Duodenal mucosa (tissue), 2 donors: ENCODE results near the gene STX2.
"Not testable (repeated sequence)": the region's sequence is repeated elsewhere in the genome, so short reads cannot be mapped to it uniquely, and the experiment has no call there.

Experiments
- H3K27ac ChIP-seq: one replicate; pipeline ENCODE4 v1.7.0; 2013; ENCODE audit warnings: low read depth, low read length
- H3K27me3 ChIP-seq, 2 donors: one replicate each; pipeline ENCODE4 v1.7.0; 2013; ENCODE audit warnings: low read length in 2 of 2, control low read depth in 1 of 2; ENCODE audit not compliant: insufficient read depth in 2 of 2, control insufficient read depth in 1 of 2
- H3K36me3 ChIP-seq, 2 donors: one replicate each; pipeline ENCODE4 v1.7.0; 2013; ENCODE audit warnings: low read length in 2 of 2, control low read depth in 1 of 2; ENCODE audit not compliant: insufficient read depth in 2 of 2, control insufficient read depth in 1 of 2
- H3K4me1 ChIP-seq, 2 donors: one replicate each; pipeline ENCODE4 v1.7.0; 2013; ENCODE audit warnings: low read length in 2 of 2, control low read depth in 1 of 2; ENCODE audit not compliant: insufficient read depth in 2 of 2, control insufficient read depth in 1 of 2
- H3K4me3 ChIP-seq, 2 donors: one replicate each; pipeline ENCODE4 v1.7.0; 2013; ENCODE audit warnings: low read length in 2 of 2, low read depth in 1 of 2
- H3K9ac ChIP-seq, 2 donors: one replicate each; pipeline ENCODE4 v1.7.0; 2013; ENCODE audit warnings: low read length in 2 of 2, low read depth in 1 of 2
- H3K9me3 ChIP-seq, 2 donors: one replicate each; pipeline ENCODE4 v1.7.0; 2013; ENCODE audit warnings: low read length in 2 of 2, control low read depth in 1 of 2; ENCODE audit not compliant: control insufficient read depth in 1 of 2

The STX2 gene

GRCh38 chr12:130870442-130871285, 31.6 kb upstream of the STX2 start:
- Histone ChIP-seq H3K27me3 (no peaks in the 10 kb centered on the region), H3K9me3 (no peaks in the 10 kb centered on the region), H3K4me1 (peaks cover 12 to 20% of the 10 kb centered on the region in 2 donors), H3K9ac (peak overlapping the region in 1 of 2 donors; percentile 64), H3K4me3 (peak overlapping the region; percentile 82 to 87), H3K27ac (no peak overlapping the region), H3K36me3 (peaks cover 11 to 22% of the 10 kb centered on the region in 2 donors)

- Histone ChIP-seq H3K27me3 (no peaks in the 10 kb centered on the region), H3K27ac (no peak overlapping the region), H3K9me3 (no peaks in the 10 kb centered on the region), H3K9ac (no peak overlapping the region), H3K36me3 (no peaks in the 10 kb centered on the region), H3K4me1 (peaks cover 9 to 10% of the 10 kb centered on the region in 2 donors), H3K4me3 (no peak overlapping the region)
Measured at GRCh38 chr12:130868412-130868811, 29.4 kb upstream of the STX2 start.

GRCh38 chr12:130863298-130863697, 24.2 kb upstream of the STX2 start:
- H3K27me3 ChIP-seq: no peaks in the 10 kb centered on the region
- H3K27ac ChIP-seq: no peak overlapping the region
- H3K4me3 ChIP-seq: no peak overlapping the region
- no peaks in the 10 kb centered on the region for H3K4me1 ChIP-seq
- H3K9ac ChIP-seq: no peak overlapping the region
- H3K9me3 ChIP-seq: no peaks in the 10 kb centered on the region
- no peaks in the 10 kb centered on the region for H3K36me3 ChIP-seq

GRCh38 chr12:130862771-130863170, 23.7 kb upstream of the STX2 start:
- not testable (repeated sequence) for H3K4me1 ChIP-seq, H3K9me3 ChIP-seq, H3K27ac ChIP-seq, H3K36me3 ChIP-seq, H3K4me3 ChIP-seq, H3K27me3 ChIP-seq, H3K9ac ChIP-seq

- H3K9me3 ChIP-seq: no peaks in the 10 kb centered on the region
- H3K4me1 ChIP-seq: no peaks in the 10 kb centered on the region
- no peak overlapping the region for H3K4me3 ChIP-seq
- H3K36me3 ChIP-seq: no peaks in the 10 kb centered on the region
- no peak overlapping the region for H3K9ac ChIP-seq
- no peaks in the 10 kb centered on the region for H3K27me3 ChIP-seq
- no peak overlapping the region for H3K27ac ChIP-seq
Measured at GRCh38 chr12:130862161-130862560, 23.1 kb upstream of the STX2 start.

GRCh38 chr12:130860311-130860710, 21.3 kb upstream of the STX2 start:
- H3K36me3 ChIP-seq: no peaks in the 10 kb centered on the region
- H3K27ac ChIP-seq: no peak overlapping the region
- H3K27me3 ChIP-seq: no peaks in the 10 kb centered on the region
- H3K4me3 ChIP-seq: no peak overlapping the region
- no peaks in the 10 kb centered on the region for H3K4me1 ChIP-seq
- no peak overlapping the region for H3K9ac ChIP-seq
- no peaks in the 10 kb centered on the region for H3K9me3 ChIP-seq

- Histone ChIP-seq H3K4me1 (no peaks in the 10 kb centered on the region), H3K4me3 (no peak overlapping the region), H3K36me3 (no peaks in the 10 kb centered on the region), H3K9me3 (no peaks in the 10 kb centered on the region), H3K27ac (no peak overlapping the region), H3K27me3 (no peaks in the 10 kb centered on the region), H3K9ac (no peak overlapping the region)
Measured at GRCh38 chr12:130859161-130859560, 20.1 kb upstream of the STX2 start.

- H3K9me3 ChIP-seq: no peaks in the 10 kb centered on the region
- no peak overlapping the region for H3K27ac ChIP-seq
- no peak overlapping the region for H3K4me3 ChIP-seq
- H3K27me3 ChIP-seq: no peaks in the 10 kb centered on the region
- no peaks in the 10 kb centered on the region for H3K4me1 ChIP-seq
- no peaks in the 10 kb centered on the region for H3K36me3 ChIP-seq
- no peak overlapping the region for H3K9ac ChIP-seq
Measured at GRCh38 chr12:130858084-130858483, 19.0 kb upstream of the STX2 start.

- H3K4me1 ChIP-seq: no peaks in the 10 kb centered on the region
Measured at GRCh38 chr12:130856088-130856487, 17.0 kb upstream of the STX2 start.

GRCh38 chr12:130850418-130851021, 11.5 kb upstream of the STX2 start:
- H3K4me3 ChIP-seq: no peak overlapping the region
- no peaks in the 10 kb centered on the region for H3K9me3 ChIP-seq
- H3K36me3 ChIP-seq: no peaks in the 10 kb centered on the region
- no peak overlapping the region for H3K27ac ChIP-seq
- H3K27me3 ChIP-seq: no peaks in the 10 kb centered on the region
- H3K9ac ChIP-seq: no peak overlapping the region
- peaks cover 0 to 5% of the 10 kb centered on the region in 2 donors for H3K4me1 ChIP-seq

More at GRCh38 chr12:130856088-130856487, 17.0 kb upstream of the STX2 start:
- Histone ChIP-seq H3K9ac (no peak overlapping the region), H3K27me3 (no peaks in the 10 kb centered on the region), H3K9me3 (no peaks in the 10 kb centered on the region), H3K36me3 (no peaks in the 10 kb centered on the region), H3K27ac (no peak overlapping the region), H3K4me3 (no peak overlapping the region)
